ENCODE results near the gene MARVELD2. TPM values are rescaled to one million over a fixed set of nuclear protein-coding genes. Genes with fewer than 3 reads are reported as not detected.
"Not testable (repeated sequence)": the region's sequence is repeated elsewhere in the genome, so short reads cannot be mapped to it uniquely, and the experiment has no call there.

The MARVELD2 gene
- total RNA-seq, 4 donors from 2014 or later, result 14.7 to 48.7 (median 30.7) TPM

GRCh38 chr5:69444127-69444754 is 29.3 kb downstream of the MARVELD2 start:
- TF ChIP-seq POLR2AphosphoS5 (IDR thresholded peaks at IDR 0.05), result no peak
- no peak for TF ChIP-seq EP300 (IDR thresholded peaks at IDR 0.05; ENCODE audit: low read depth)
- TF ChIP-seq POLR2A (IDR thresholded peaks at IDR 0.05), result no peak
- no peak for TF ChIP-seq CTCF (IDR thresholded peaks at IDR 0.05)
- in situ Hi-C loops (cut with MboI; ENCODE audit: low pct_ligation_motif_present in 1 of 4, low pct_unique_long_range_greater_than_20kb in 1 of 4, low sequenced_read_pairs in 3 of 4), result no loop called here

GRCh38 chr5:69449511-69449910 is 34.6 kb downstream of the MARVELD2 start:
- Histone ChIP-seq H3K27ac (no peak overlapping the region), H3K27me3 (no peaks in the 10 kb centered on the region), H3K9me3 (no peaks in the 10 kb centered on the region), H3K4me3 (no peak overlapping the region), H3K4me1 (peaks cover 0 to 18% (median 11%) of the 10 kb centered on the region in 4 donors), H3K36me3 (no peaks in the 10 kb centered on the region)
- 88 to 100% methylated on average over 5 to 8 of the region's 8 CpGs for WGBS, 2 donors (ENCODE audit: low coverage in 1 of 2)
- TF ChIP-seq POLR2A (IDR thresholded peaks at IDR 0.05), result no peak
- no peak for TF ChIP-seq CTCF (IDR thresholded peaks at IDR 0.05)
- no peak for TF ChIP-seq POLR2AphosphoS5 (IDR thresholded peaks at IDR 0.05)
- TF ChIP-seq EP300 (IDR thresholded peaks at IDR 0.05; ENCODE audit: low read depth), result no peak
- intact Hi-C loops (cut with DNase I; ENCODE audit: low total_unique reads) (no loop called here), in situ Hi-C loops (cut with MboI; ENCODE audit: low pct_ligation_motif_present in 1 of 4, low pct_unique_long_range_greater_than_20kb in 1 of 4, low sequenced_read_pairs in 3 of 4) (no loop called here)
- no peak for DNase-seq

More at GRCh38 chr5:69444127-69444754, 29.3 kb downstream of the MARVELD2 start:
- Histone ChIP-seq H3K27ac (no peak overlapping the region), H3K4me1 (no peaks in the 10 kb centered on the region), H3K36me3 (no peaks in the 10 kb centered on the region), H3K27me3 (no peaks in the 10 kb centered on the region), H3K4me3 (no peak overlapping the region), H3K9me3 (no peaks in the 10 kb centered on the region)
- DNase-seq, result no peak
- intact Hi-C loops (cut with DNase I; ENCODE audit: low total_unique reads), result no loop called here
- WGBS, 2 donors (ENCODE audit: low coverage in 1 of 2), result 88% methylated on average over 4 to 7 of the region's 7 CpGs

GRCh38 chr5:69450116-69450515 is 35.2 kb downstream of the MARVELD2 start:
- intact Hi-C loops (cut with DNase I; ENCODE audit: low total_unique reads), result no loop called here
- no peak for TF ChIP-seq POLR2A (IDR thresholded peaks at IDR 0.05)
- no peak for TF ChIP-seq CTCF (IDR thresholded peaks at IDR 0.05)
- no peak for TF ChIP-seq POLR2AphosphoS5 (IDR thresholded peaks at IDR 0.05)
- no peak for TF ChIP-seq EP300 (IDR thresholded peaks at IDR 0.05; ENCODE audit: low read depth)
- 91 to 100% methylated on average over 1 of the region's 1 CpG for WGBS, 2 donors (ENCODE audit: low coverage in 1 of 2)
- in situ Hi-C loops (cut with MboI; ENCODE audit: low pct_ligation_motif_present in 1 of 4, low pct_unique_long_range_greater_than_20kb in 1 of 4, low sequenced_read_pairs in 3 of 4), result no loop called here
- H3K27me3 ChIP-seq, result no peaks in the 10 kb centered on the region
- DNase-seq, result no peak
- no peak overlapping the region for H3K27ac ChIP-seq
- H3K4me1 ChIP-seq, result peaks cover 0 to 19% (median 12%) of the 10 kb centered on the region in 4 donors
- H3K9me3 ChIP-seq, result no peaks in the 10 kb centered on the region
- H3K36me3 ChIP-seq, result no peaks in the 10 kb centered on the region
- no peak overlapping the region for H3K4me3 ChIP-seq

GRCh38 chr5:69450527-69450926 is 35.6 kb downstream of the MARVELD2 start:
- peaks cover 0 to 23% (median 15%) of the 10 kb centered on the region in 4 donors for H3K4me1 ChIP-seq
- intact Hi-C loops (cut with DNase I; ENCODE audit: low total_unique reads); H3K27ac ChIP-seq; DNase-seq; H3K27me3 ChIP-seq; H3K9me3 ChIP-seq; H3K4me3 ChIP-seq; in situ Hi-C loops (cut with MboI; ENCODE audit: low pct_ligation_motif_present in 1 of 4, low pct_unique_long_range_greater_than_20kb in 1 of 4, low sequenced_read_pairs in 3 of 4); H3K36me3 ChIP-seq: not testable (repeated sequence)
- whole genome bisulfite sequencing, 2 donors (ENCODE audit: low coverage in 1 of 2), result 88 to 94% methylated on average over 5 to 8 of the region's 8 CpGs
